ENCODE measurements around the gene HES4. TPM values are rescaled to one million over a fixed set of nuclear protein-coding genes. Genes with fewer than 3 reads are reported as not detected.
A peak's percentile ranks its signal among the peaks of the same experiment; 100 is the strongest.

HES4 gene
- total and polyA plus RNA-seq, 2 of the 13 experiments (the other 11 are each of a cell fraction or from before 2014, with no cell fraction given) = 8.8 to 10.6 TPM

DNA sequence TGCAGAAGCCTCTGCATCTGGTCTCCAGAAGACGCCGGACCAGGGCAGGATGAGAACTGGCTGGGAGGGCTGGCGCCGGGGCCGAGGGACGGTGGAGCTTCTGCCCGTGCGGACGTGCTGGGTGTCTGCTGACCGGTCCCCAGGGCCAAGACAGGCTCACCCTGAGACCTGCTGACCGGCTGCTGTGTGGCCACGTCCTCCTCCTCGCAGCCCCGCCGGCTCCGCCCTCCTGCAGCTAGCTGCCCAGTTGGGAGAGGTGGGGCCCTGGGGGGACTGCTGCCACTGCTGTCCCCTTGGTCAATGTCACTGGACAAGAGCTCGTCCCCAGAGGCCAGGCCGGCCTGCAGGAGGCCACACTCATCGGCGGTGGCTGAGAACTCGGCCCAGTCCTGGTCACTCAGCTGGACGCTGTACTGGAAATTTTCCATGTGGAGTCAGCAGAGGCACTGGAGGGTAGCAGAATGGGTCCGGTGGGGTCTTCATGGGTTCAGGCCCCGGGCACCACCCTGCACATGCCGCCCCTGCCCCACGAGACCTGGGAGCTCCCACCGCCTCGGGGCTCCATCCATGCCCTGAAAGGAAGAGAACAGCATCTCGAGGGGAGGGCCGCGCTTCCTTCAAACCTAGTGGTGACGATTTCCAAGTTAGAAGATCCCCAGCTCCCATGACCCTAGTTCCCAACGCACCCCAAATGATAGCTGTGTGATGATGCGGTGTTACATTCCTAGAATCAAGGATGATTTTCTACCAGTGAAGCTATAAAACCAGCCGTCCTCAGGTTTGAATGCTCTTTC is 19.1 kb downstream of the HES4 start (continued):
- TF ChIP-seq TCF7L2 (IDR thresholded peaks at IDR 0.05; ENCODE audit: low read depth, low read length) (no peak), RBAK (CRISPR knock-in tag; IDR thresholded peaks at IDR 0.05) (no peak), ZNF777 (CRISPR knock-in tag; IDR thresholded peaks at IDR 0.05) (no peak), ZNF367 (CRISPR knock-in tag; IDR thresholded peaks at IDR 0.05; ENCODE audit: borderline replicate concordance) (no peak), ZNF580 (CRISPR knock-in tag; IDR thresholded peaks at IDR 0.05; ENCODE audit: borderline replicate concordance, low read depth) (no peak), ARNTL (CRISPR knock-in tag; IDR thresholded peaks at IDR 0.05) (0 out of 2 replicates have a peak, but pooled peaks have one; percentile 30), STAG1 (CRISPR knock-in tag; IDR thresholded peaks at IDR 0.05) (no peak), ZNF639 (CRISPR knock-in tag; conservative IDR thresholded peaks at IDR 0.05) (no peak), GTF2F1 (IDR thresholded peaks at IDR 0.05; ENCODE audit: low read length) (no peak), POGK (CRISPR knock-in tag; conservative IDR thresholded peaks at IDR 0.05) (peak; percentile 91), ZNF703 (CRISPR knock-in tag; IDR thresholded peaks at IDR 0.05; ENCODE audit: borderline replicate concordance) (no peak), PAWR (CRISPR knock-in tag; IDR thresholded peaks at IDR 0.05; ENCODE audit: borderline replicate concordance) (0 out of 2 replicates have a peak, but pooled peaks have one; percentile 71), ZBTB4 (CRISPR knock-in tag; IDR thresholded peaks at IDR 0.05; ENCODE audit: borderline replicate concordance) (no peak), SMARCE1 (IDR thresholded peaks at IDR 0.05; ENCODE audit: borderline replicate concordance) (no peak), SP4 (CRISPR knock-in tag; IDR thresholded peaks at IDR 0.05) (peak; percentile 46; the same call in 1 of the 2 replicates), CREM (IDR thresholded peaks at IDR 0.05) (no peak), CREM (CRISPR knock-in tag; IDR thresholded peaks at IDR 0.05) (no peak), CBX2 (IDR thresholded peaks at IDR 0.05; ENCODE audit: low read depth, low read length) (no peak), CBX2 (CRISPR knock-in tag; IDR thresholded peaks at IDR 0.05; ENCODE audit: low read depth) (no peak)
- TF ChIP-seq, protein P1, sequence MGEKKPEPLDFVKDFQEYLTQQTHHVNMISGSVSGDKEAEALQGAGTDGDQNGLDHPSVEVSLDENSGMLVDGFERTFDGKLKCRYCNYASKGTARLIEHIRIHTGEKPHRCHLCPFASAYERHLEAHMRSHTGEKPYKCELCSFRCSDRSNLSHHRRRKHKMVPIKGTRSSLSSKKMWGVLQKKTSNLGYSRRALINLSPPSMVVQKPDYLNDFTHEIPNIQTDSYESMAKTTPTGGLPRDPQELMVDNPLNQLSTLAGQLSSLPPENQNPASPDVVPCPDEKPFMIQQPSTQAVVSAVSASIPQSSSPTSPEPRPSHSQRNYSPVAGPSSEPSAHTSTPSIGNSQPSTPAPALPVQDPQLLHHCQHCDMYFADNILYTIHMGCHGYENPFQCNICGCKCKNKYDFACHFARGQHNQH (CRISPR knock-in tag; IDR thresholded peaks at IDR 0.05) = no peak
- TF ChIP-seq, protein P2, sequence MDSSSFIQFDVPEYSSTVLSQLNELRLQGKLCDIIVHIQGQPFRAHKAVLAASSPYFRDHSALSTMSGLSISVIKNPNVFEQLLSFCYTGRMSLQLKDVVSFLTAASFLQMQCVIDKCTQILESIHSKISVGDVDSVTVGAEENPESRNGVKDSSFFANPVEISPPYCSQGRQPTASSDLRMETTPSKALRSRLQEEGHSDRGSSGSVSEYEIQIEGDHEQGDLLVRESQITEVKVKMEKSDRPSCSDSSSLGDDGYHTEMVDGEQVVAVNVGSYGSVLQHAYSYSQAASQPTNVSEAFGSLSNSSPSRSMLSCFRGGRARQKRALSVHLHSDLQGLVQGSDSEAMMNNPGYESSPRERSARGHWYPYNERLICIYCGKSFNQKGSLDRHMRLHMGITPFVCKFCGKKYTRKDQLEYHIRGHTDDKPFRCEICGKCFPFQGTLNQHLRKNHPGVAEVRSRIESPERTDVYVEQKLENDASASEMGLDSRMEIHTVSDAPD (CRISPR knock-in tag; IDR thresholded peaks at IDR 0.05) = no peak

All from HepG2 (cell line).